Activated CD4-positive, CD25-positive, alpha-beta regulatory T cell treated with anti-CD3 and anti-CD28 coated beads, Interleukin-2, amount 50 U/mL, for 24 hours (primary cell): ENCODE results near the gene CEP72.
"Not testable (repeated sequence)": the region's sequence is repeated elsewhere in the genome, so short reads cannot be mapped to it uniquely, and the experiment has no call there.

ENCODE experiments used
- ATAC-seq, 2 donors: fragments of 150-1000 bp; cut with Tn5 transposase; one replicate each; pipeline ENCODE4 v1.10.0; 2021; ENCODE audit warnings: mild to moderate bottlenecking in 1 of 2, moderate library complexity in 1 of 2

CEP72 gene

DNA sequence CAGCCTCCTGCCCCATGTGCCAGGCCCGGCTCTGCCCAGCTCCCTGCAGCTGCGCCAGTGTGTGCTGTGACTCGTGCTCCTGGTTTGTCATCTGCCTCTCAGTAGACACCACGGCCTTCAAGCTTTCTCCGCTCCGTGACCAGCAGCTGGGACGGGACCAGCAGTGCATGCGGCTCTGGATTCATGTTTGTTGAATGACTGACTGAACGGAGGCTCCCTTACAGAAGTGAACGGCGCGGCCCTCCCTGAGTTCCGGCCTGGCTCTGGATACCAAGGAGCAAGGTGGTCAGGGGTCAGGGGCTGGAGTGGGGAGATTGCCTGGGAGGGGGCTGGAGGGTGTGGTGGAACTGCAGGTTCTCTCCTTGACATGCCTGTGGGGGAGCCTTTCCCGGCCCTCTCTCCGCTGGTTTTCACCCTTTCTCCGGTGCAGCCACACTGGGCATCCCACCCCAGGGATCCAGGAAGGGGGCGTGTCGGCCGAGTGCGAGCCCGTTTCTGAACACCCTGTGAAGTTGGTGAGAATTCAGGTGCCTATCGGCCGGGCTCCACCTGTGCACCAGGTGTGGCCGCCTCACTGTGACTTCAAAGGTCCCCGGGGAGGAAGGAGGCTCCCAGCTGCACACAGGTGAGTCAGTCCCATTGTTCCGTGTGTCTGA, 11.1 kb upstream of the CEP72 start:
- ATAC-seq: no peak

DNA sequence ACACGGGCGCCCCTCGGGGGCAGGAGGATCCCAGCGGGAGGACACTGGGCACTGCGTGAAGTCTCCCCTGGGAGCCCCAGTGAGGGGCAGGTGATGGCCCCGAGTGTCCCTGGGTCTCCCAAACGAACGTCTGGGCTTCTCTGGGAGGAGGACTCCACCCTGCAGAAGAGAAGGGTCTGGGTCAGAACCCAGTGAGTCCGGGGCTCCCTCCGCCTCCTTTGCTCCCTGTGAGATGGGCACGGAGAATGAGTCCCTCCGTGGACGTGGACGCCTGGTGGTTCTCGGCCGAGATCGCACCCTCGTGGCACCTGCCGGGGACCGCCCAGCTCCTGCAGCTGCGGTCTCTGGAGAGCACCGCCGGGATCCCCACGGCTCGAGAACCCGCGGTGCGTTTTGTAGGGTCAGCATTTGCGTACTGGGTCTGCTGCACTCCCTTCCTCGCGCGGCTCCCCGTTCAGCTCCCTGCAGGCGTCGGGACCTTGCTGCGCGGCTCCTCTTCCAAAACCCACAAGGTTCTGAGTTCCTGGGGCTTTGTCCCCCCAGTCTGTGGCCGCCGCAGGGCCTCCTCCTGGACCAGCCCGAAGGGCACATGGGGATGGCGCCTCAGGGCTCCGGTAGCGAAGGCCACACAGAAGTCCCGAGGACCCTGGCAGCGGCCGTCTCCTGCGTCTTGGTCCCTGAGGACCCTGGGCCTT, 10.2 kb upstream of the CEP72 start:
- ATAC-seq: no peak

DNA sequence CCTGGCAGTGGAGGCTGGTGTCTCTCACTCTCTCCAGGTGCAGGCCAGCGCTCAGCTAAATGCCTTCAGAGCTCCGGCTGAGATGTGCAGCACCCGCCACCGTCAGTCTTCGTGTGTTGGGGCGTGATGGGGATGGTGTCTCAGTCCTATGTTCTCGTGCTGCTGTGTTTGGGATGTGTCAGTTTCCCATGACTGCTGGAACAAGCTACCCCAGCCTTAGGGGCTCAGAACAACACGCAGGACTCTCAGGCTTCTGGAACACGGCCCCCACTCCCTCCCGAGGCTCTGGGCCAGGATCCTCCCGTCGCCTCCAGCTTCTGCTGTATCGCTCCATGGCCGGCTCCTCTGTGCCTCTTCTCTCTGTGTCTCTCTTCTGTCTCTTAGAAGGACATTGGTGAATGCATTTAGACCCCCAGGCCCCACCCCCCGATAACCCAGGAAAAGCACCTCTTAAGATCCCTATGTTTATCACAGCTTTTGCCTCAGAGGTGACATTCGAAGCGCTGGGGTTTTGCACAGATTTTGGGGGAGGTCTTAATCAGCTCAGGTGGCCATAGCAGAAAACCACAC, 9.6 kb upstream of the CEP72 start:
- no peak for ATAC-seq

DNA sequence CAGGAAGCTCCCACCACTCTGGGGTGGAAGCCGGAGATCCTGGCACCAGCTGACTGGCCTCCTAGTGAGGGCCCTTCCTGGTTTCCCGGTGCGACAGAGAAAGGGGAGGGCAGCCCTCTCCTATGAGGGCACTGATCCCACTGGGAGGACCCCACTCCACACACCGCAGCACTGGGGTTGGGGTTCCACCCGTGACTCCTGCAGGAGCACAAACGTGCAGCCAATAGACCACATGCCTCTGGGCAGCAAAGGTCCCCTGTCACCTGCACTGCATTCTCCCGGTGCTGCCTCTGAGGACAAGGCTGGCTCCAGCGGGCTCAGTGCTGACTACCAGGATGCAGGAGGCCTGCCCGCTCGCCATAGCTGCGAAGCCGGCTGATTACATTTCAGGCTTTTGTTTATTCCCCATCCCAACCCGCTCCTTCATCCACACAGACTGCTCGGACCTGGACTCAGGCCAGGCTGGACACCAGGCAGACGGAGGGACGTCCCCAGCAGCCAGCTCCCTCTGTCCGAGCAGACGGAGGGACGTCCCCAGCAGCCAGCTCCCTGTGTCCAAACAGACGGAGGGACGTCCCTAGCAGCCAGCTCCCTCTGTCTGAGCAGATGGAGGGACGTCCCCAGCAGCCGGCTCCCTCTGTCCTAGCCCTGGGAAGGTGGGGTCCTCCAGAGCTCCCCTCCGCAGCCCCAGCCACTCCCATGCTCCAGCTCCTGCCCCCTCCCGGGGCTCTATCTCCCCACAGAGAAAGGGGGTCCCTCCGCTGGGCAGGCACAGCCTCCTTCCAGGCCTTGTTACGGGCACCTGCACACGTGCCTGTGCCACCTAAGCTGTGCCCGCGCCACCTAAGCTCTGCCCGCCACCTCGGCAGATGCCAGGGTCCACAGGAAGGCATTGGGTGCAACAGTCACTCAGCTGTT, 8.8 kb upstream of the CEP72 start:
- ATAC-seq: no peak

DNA sequence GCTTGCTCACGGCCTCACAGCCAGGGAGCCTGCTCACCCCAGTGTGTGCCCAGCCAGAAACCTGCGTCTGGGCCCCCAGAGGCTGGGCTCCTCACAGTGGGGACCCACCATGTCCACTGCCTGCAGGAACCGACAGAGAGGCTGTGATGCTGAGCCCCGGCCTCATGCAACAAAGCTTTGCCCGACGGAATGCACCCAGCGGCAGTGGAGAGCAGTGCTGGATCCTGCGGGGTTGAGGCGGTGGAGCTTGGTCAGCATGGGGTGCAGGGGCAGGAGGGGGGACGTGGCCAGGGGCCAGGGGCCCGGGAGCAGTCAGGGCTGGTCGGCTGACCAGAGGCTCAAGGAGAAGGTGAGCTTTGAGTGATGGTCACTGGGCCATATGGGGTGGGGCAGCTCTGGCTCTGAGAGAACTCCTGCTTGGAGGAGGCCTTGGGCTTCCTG, 7.7 kb upstream of the CEP72 start:
- peak in 1 of 2 donors; percentile 15 for ATAC-seq

DNA sequence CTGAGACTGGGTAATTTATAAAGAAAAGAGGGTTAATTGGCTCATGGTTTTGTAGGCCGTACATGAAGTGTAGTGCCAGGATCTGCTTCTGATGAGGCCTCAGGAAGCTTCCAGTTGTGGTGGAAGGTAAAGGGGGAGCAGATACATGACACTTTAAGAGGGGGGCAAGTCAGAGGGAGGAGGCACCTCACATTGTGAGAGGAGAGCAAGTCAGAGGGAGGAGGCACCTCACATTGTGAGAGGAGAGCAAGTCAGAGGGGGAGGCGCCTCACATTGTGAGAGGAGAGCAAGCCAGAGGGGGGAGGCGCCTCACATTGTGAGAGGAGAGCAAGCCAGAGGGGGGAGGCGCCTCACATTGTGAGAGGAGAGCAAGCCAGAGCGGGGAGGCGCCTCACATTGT, 7.0 kb upstream of the CEP72 start:
- not testable (repeated sequence) for ATAC-seq

DNA sequence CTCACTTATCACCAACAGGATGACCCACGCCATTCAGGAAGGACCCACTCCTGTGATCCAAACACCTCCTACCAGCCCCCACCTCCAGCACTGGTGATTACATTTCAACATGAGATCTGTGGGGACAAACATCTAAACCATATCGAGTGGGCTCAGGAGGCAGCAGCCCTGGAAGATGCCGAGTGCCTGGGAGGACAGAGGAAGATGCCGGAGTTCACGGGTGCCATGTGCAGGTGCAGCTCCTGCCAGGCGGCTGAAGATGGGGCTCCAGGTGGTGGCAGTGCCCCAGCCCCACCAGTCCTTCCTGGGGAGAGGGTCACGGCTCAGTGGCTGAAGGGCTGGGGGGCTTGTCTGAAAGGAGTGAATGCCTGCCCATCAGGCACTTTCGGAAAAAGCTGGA, 6.1 kb upstream of the CEP72 start:
- ATAC-seq: no peak

DNA sequence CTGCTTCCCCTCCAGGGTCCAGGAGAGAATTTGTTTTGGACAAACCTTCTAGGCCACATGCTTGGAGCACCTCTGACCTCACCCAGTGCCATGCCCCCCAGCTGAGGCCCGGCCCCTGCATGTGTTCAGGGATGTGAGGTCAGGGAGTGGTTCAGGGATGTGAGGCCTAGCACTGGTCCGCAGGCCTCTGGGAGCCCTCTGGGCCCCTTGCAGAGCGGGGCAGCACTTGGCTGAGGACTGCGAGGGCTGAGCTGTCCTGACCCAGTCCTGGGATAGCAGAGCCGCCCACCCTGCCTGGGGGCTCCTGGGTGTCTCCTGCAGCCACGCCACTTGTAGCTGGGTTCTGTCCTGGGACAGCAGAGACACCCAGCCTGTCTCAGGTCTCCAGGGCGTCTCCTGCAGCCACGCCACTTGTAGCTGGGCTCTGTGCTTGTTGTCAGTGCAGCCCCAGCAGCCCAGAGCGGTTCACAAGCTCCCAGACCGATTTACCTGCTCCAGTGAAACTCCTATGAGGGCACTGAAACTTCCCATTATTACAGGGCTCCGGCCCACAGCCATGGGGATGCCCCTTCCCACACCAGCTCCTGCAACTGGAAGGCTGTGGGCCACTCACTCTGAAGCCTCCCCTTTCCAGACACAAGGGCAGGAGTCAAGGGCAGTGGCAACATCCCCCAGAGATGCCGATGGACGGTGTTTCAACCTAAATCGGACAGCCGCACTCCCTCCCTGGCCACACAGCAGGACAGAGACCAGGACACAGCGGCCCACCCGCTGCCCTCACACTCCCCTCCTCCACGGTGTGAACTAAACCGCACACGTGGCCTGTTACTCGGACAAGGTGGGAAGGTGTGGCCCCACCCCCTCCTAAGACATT, 5.4 kb upstream of the CEP72 start:
- ATAC-seq: no peak

DNA sequence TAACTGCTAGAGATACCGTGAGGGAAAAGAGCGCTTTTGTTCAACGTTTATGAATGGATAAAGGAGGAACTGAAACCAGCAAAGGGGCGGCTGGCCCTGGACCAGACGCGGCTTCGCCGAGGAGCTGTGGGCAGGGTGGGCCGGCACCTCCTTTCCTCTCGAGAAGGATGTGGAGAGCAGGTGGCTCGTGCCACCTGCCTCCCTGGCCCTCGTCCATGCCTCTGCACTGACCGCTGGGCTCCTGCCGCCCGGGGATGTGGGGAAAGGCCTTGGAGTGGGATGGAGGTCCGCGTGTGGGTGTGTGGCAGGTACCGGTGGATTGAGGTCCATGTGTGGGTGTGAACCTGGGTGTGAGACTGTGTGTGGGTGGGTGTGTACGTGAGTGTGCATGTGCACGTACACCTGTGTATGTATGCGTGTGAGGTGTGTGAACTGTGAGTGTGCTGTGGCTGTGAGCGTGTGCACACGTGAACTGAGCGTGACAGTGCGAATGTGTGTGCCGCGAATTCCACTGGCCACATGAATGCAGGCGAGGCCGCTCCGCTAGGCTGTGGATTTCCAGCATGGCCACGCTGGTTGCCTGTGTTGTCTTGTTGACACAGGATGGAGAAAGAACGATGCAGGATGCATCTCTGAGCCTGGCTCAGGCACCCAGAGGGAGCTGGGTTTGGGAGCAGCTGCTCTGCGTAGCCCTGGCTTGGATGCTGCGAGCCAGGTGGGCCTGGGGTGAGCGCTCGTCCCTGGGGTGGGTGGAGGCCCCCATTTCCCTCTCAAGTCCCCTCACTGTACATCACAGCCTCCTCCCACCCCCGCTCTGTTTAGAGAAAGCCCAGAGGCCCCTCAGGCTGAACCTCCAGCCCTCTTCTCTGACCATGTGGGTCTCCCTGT, 4.4 kb upstream of the CEP72 start:
- no peak for ATAC-seq

DNA sequence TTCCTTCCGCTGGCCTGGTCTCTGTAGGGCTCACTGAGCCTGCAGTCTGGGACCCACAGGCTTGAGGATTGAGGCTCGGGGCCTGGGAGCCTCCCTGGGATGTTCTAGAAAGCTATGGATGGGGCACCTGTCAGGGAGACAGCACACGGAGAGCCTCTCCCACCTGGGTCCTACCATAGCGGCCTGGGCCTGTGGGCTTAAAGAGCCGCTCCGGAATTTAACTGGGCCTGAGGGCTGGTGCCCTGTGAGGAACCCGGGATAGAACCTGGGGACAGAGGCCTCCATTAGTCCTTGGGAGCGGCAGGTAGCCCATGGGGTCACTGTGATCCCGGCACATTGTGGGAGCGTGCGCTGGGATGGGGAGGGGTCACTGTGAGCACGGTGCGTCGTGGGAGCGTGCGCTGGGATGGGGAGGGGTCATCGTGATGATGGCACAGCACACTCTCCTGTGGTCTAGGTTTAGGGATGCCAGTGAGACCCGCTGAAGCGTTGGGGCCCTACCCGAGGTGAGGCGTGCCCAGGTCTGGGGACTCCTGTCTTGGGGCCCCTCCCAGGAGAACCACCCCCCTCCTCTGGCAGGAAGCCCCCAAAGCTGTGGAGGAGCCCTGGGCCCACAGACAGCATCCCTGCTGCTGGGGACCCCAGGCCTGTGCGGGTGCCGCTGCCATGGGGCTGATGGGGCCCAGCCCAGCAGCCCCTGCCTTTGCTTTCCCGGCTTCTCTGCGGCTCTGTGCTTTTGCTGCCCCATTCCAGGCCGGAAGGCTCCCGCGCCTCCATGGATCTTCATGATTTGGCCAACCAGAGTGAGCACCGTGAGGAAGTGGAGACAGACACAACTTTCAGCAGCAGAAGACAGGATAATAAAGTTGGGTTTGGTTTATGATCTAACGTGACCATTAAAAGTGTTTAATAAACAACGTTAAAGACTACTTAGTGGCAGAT, 3.4 kb upstream of the CEP72 start:
- no peak for ATAC-seq

DNA sequence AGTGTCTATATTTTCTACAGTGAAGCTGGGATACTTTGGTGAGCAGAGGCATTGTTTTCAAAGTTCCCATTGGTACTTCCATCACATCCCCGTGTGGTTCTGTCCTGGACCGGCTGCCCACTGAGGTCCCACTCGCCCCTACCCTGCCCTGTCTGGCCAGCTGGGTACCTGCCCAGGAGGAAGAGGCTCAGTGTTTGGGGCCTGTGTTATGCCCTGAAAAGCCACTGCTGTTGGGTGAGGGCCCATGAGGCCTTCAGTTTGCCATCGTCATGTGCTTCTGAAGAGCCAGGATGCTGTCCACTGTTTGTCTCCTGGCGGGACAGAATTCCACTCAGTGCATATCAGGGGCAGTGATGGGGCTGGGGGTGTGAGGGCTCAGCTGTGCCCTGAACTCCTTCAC, 2.6 kb upstream of the CEP72 start:
- no peak for ATAC-seq

DNA sequence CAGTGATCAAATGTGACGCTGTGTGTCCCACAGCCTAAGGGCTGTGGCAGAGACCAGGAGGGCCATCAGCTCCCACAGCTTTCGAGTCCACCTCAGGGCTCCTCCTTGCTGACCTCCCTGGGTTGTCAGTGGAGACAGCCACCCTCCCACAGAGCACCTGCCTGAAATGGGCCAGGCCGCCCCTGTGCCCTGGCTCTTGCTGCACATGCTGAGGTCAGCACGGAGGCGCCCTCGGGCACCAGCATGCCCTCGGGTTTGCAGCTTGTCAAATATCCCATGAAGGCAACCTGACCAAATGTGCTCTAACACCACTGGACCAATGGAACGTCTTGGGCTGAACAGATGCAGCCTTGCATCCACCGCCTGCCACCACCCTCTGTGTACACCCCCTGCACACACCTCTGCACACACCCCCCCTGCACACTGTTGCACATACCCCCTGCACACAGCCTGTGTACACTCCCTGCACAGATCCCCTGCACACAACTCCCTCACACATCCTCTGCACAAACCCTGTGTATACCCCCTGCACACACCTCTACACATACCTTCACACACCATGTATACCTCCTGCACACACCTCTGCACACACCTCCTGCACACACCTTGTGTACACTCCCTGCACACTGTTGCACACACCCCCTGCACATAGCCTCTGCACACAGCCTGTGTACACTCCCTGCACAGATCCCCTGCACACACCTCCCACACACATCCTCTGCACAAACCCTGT, 2.0 kb upstream of the CEP72 start:
- ATAC-seq: no peak

DNA sequence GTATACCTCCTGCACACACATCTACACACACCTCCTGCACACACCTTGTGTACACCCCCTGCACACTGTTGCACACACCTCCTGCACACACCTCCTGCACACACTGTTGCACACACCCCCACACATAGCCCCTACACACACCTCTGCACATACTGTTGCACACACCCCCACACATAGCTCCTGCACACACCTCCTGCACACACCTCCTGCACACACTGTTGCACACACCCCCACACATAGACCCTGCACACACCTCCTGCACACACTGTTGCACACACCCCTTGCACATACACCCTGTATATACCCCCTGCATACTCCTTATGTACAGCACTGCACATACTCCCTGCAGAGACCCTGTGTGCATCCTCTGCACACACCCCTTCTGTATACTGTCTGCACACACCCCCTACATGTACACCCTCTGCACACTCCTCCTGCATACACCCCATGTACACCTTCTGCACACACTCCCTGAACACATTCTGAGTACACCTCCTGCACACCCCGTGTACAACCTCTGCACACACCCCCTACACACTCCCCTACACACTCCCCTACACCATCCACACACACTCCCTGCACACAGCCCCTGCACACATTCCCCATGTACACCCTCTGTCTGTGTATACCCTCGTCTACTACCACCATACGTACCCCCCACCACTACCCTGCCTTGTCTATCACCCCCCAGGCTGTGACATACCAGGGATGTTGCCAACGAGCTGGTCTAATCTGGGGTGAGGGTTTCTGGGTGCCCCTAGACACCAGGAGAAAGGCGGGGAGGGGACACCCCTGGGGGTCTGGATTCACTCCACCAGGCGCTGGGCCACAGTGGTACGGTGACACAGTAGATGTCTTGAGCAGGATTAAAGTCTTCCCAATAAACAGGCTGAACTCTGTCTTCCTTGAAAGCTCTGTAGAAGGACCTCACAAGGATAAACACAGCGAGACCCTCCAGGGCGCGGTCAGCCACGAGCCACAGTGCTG, 1.1 kb upstream of the CEP72 start:
- ATAC-seq: no peak

DNA sequence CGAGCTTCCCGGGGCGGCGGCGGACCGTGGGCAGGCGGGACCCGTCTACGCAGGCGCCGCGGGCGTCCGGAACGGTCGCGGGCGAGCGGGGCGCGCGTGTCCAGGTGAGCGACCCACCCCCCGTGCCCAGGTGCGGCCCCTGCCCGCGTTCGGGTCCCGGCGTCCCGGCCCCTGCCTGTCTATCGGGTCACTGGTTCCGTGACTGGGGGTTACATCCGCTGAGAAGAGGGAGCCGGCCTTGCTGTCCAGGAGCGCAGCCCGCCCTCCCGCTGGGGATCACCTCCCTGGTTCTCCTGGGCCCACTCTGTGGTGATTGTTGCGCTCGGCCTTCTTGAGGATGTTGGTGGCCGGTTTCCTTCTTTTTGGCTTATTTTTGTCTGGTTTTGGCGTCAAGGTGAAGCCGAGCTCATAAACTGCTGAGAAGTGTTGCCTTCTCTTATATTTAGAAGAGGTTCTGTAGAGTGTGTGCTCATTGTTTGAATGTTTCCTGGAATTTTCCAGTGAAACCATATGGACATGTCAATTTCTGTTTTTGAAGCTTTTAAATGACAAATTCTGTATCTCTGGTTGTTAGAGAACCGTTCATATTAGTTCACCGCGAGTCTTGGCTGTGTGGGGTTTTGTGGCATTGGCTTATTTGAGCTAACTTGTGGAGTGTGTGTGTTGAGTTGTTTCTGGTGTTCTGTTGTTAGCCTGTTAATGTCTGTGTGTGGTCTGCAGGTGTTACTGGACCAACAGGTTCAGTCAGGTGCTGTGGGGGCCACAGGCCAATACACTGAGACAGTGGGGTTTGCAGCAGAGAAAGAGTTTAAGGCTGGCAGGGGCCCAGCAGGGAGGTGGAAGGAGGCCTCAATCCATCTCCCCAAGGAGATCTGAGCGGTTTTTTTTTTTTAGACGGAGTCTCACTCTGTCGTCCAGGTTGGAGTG, 621 bp downstream of the CEP72 start:
- ATAC-seq: peak; percentile 15 to 32

DNA sequence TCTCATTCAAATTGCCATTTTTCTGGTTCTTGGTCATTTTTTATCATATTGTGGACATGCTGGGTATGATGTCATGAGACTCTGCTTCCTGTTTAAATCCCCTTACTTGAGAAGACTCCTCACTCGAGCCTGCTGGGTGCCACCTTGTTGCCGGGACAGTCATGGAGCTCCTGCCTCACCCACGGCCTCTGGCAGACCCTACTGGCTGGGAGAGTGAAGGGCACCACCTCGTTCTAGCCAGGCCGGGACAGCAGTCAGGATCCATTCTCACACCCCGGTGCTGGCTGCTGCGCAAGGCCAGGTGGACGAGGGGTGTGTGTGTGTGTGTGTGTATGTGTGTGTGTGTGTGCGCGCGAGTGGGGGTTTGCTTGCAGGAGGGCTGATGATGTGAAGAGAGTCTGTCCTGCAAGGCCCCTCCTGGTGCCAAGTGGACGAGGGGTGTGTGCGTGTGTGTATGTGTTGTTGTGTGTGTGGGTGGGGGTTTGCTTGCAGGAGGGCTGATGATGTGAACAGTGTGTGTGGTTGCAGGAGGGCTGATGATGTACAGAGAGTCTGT, 4.4 kb downstream of the CEP72 start:
- ATAC-seq: no peak

DNA sequence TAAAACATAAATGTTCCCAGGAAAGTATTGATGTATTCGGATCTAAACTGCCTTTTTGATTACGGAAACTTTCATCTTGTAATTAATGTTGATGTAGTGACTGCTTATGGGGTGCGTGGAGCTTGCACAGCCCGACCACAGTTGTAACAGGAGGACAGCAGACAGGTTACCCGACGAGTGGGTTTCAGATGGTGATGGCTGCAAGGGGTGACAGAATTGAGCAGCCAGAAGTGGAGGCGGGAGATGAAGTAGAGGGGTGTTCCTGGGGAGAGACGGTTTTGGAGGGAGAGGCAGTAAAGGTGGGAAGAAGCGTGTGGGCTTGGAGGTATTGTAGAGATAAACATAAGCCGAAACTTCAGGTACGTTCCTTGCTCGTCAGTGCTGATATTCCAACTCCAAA, 5.8 kb downstream of the CEP72 start:
- ATAC-seq: no peak
